C4-2B (cell line): Measurements from ENCODE around the gene CCDC83.
"Not testable (repeated sequence)": the region's sequence is repeated elsewhere in the genome, so short reads cannot be mapped to it uniquely, and the experiment has no call there.

Experiments
- H3K27ac ChIP-seq: fragments of 450-650 bp; 2 replicates; pipeline ENCODE4 v1.5.1; 2017
- ZFX ChIP-seq: fragments of 450-650 bp; IDR thresholded peaks from 2 replicates; pipeline ENCODE4 v1.6.1; 2017
- TF ChIP-seq, protein P1 (sequence below): fragments of 450-650 bp; conservative IDR thresholded peaks from 2 replicates; pipeline ENCODE4 v1.5.1; 2017; ENCODE audit warnings: mild to moderate bottlenecking

CCDC83 gene

DNA sequence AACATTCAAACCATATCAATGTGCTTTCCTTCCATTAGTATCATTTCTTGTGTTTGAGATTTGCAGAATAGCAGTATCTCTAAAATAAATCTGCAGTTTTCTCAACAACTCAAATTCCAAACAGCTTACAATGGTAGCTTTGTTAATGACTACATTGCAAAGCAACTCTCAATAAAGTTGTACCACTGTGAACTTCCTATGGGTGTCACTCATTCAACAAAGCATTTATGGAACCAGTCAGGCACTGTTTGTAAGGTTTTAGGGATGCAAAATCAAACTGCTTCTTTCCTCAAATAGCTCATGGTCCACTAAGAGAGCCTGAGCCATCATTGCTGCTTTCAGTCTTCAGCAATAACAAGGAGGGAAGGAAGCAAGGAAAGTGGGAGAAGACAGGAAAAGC is 91.0 kb downstream of the CCDC83 start:
- no peak overlapping the region for H3K27ac ChIP-seq
- TF ChIP-seq, protein P1, sequence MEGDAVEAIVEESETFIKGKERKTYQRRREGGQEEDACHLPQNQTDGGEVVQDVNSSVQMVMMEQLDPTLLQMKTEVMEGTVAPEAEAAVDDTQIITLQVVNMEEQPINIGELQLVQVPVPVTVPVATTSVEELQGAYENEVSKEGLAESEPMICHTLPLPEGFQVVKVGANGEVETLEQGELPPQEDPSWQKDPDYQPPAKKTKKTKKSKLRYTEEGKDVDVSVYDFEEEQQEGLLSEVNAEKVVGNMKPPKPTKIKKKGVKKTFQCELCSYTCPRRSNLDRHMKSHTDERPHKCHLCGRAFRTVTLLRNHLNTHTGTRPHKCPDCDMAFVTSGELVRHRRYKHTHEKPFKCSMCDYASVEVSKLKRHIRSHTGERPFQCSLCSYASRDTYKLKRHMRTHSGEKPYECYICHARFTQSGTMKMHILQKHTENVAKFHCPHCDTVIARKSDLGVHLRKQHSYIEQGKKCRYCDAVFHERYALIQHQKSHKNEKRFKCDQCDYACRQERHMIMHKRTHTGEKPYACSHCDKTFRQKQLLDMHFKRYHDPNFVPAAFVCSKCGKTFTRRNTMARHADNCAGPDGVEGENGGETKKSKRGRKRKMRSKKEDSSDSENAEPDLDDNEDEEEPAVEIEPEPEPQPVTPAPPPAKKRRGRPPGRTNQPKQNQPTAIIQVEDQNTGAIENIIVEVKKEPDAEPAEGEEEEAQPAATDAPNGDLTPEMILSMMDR: 0 out of 2 replicates have a peak, but pooled peaks have one; percentile 3
- TF ChIP-seq ZFX: no peak

DNA sequence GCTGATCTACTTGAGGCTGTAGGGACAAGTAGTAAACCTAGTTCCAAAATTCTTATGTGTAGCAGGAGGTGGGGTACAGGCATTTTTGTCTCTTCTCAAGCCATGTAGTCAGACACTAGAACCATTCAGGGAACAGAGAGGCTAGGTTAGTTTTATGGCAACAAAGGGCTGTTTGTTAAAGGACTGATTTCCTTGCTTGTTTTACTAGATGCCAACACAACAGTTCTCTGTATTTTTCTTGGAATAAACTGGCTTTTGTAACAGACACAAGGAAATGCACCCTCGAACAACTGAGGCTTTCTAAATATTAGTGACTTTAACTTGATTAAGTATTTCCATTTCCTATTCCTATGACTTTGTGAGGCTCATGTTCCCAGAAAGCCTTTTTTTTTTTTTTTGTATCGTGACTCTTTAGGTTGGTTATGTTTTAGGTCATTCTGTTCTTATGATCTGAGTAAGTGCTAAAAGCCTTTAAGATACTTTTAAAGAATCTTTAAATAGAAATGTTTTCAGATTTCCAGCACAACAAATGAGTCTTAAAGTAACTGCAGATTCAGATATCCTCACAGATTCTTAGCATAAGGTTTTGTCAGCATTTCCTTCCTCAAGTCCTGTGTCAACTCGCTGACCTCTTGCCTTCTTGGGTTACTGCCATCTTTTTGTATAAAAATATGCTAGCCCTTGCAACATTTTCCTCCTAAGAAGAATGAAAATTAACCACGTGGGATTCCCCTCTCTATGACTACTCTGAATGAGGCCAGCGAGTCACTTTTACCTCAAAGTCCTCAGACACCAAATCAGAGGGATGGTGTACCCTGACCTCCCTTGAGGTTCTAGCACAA is 92.5 kb downstream of the CCDC83 start:
- H3K27ac ChIP-seq: no peak overlapping the region
- TF ChIP-seq ZFX: no peak
- TF ChIP-seq, protein P1: no peak

DNA sequence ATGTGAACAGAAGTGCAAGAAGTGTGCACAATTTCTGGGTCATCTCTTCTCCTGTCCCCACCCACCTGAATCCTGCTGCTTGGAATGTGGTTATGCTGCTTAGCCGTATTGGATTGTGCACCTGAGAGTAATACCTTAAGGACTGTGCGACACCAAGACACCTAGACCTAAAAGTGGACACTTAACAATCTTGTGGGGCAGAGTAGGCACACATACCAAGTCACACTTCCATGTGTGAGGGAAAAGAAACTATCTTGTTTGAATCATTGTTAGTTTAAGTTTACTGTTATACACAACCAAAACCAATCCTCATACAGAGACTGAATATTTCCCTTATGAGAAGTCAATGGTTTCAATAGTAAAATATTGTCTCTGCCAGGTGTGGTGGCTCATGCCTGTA is 93.7 kb downstream of the CCDC83 start:
- TF ChIP-seq, protein P1: no peak
- TF ChIP-seq ZFX: no peak
- H3K27ac ChIP-seq: no peak overlapping the region

DNA sequence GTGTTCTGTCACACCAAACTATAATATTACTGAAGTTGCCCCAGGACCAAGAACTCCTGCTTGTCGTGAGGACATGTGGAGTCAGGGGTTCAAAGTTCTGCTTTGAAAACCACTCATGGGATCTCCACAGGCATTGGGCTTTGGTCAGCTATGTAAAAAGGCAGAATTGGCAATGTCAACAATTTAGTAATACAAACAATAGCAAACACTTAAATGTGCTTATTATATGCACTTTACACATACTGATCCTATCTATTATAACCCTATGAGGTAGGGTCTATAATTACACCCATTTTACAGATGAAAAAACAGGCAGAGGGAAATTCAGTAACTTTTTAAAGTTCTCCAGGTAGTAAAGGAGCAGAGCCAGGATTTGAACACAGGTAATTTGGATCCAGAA is 94.6 kb downstream of the CCDC83 start:
- no peak overlapping the region for H3K27ac ChIP-seq
- no peak for TF ChIP-seq ZFX
- TF ChIP-seq, protein P1: no peak

DNA sequence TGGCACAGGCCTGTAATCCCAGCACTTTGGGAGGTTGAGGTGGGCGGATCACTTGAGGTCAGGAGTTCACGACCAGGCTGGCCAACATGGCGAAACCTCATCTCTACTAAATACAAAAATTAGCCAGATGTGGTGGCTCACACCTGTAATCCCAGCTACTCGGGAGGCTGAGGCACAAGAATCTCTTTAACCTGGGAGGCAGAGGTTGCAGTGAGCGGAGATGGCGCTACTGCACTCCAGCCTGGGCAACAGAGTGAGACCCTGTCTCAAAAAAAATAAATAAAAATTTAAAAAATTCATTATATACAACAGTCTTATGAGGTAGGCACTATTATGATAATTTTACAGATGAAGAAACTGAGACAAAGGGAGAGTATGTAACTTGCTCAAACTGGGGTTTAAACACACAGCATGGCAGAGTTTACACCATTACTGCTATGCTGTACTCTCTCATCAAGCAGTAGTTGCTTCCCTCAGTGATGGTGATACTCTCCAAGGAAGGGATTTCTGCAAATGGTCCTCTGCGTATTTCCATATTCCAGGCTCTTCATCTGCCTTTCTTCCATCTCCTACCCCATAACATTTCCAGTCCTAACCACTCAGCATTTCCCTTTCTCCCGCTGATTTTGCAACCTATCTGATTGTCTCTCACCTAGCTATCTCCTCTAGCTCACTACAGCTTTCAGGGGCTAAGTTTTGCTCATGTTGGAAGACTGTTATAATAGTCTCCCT is 95.3 kb downstream of the CCDC83 start:
- TF ChIP-seq ZFX: no peak
- TF ChIP-seq, protein P1: no peak
- no peak overlapping the region for H3K27ac ChIP-seq

DNA sequence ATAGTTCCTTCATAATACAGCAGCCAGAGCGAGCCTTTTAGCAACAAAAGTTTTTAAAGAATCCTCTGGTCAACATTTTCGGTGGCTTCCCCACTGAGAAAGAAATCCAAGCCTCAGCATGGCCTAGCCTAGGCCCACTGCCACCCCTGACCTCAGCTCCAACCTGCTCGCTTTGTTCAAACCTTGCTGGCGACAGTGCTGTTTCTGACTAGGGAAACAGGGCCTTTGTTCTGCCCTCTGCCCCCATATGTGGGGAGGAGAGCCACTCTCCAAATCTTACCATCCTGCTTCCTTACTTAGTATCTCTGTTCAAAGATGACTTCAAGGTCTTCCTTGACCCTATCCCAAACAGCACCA is 95.8 kb downstream of the CCDC83 start:
- H3K27ac ChIP-seq: no peak overlapping the region
- TF ChIP-seq, protein P1: no peak
- TF ChIP-seq ZFX: no peak

DNA sequence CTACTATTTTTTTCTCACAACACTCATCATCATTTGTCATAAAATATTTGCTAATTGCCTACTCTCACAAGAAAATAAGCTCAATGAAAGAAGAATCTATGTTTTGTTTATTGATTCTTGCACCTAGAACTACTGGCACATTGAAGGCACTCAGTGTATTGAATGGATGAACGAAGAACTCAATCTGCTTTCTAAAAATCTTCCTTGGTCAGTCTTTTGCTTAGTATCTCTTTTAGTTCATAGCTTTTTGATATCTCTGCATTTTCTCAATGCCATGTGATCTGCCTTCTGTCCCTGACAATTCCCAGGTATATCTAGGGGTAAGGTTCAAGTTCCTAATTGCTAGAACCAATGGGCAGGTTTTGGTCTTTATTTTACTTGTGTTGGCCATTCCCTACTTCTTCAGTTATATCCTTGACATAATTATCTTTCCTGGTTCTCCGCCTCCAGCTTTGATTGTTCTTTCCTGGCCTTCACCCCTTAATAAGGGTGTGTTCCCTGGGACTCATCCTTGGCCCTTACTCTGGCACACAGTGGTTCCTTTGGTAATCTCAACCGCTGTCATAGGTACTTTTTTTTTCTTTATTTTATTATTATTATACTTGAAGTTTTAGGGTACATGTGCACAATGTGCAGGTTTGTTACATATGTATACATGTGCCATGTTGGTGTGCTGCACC is 96.4 kb downstream of the CCDC83 start:
- TF ChIP-seq, protein P1: no peak
- no peak for TF ChIP-seq ZFX

DNA sequence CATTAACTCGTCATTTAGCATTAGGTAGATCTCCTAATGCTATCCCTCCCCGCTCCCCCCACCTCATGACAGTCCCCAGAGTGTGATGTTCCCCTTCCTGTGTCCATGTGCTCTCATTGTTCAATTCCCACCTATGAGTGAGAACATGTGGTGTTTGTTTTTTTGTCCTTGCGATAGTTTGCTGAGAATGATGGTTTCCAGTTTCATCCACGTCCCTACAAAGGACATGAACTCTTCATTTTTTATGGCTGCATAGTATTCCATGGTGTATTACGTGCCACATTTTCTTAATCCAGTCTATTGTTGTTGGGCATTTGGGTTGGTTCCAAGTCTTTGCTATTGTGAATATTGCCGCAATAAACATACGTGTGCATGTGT is 96.9 kb downstream of the CCDC83 start:
- not testable (repeated sequence) for H3K27ac ChIP-seq

More for the DNA sequence above, 96.4 kb downstream of the CCDC83 start:
- no peak overlapping the region for H3K27ac ChIP-seq
